Thyroid gland (tissue), 4 donors: ENCODE results near the gene HEXIM1. TPM values are rescaled to one million over a fixed set of nuclear protein-coding genes. Genes with fewer than 3 reads are reported as not detected.

Experiments
- DNase-seq, 2 donors: peaks; one replicate each; pipeline ENCODE4 v3.0.0-alpha.2; 2019
- H3K27ac ChIP-seq, 3 donors: fragments of 200-600 bp; sonication (generic); 1 replicate in 2 of 3; 2 replicates in 1 of 3; pipeline ENCODE4 v1.5.1; 2016 to 2019; ENCODE audit warnings: mild to moderate bottlenecking in 1 of 3, moderate library complexity in 1 of 3
- H3K27me3 ChIP-seq: fragments of 200-600 bp; sonication (generic); one replicate; pipeline ENCODE4 v1.5.1; 2019
- H3K36me3 ChIP-seq, 2 donors: fragments of 200-600 bp; sonication (generic); one replicate each; pipeline ENCODE4 v1.5.1; 2016 to 2019
- H3K4me1 ChIP-seq, 2 donors: fragments of 200-600 bp; sonication (generic); one replicate each; pipeline ENCODE4 v1.5.1; 2017 to 2019
- H3K4me3 ChIP-seq, 3 donors: fragments of 200-600 bp; sonication (generic); replicated peaks in 1 of 3; 1 replicate in 2 of 3; 2 replicates in 1 of 3; pipeline ENCODE4 v1.5.1; 2016; ENCODE audit warnings: mild to moderate bottlenecking in 1 of 3
- H3K9me3 ChIP-seq: fragments of 200-600 bp; sonication (generic); one replicate; pipeline ENCODE4 v1.5.1; 2017
- POLR2A ChIP-seq, 2 donors: fragments of 450-650 bp; IDR thresholded peaks; one replicate each; pipeline ENCODE4 v1.6.1; 2017; ENCODE audit warnings: antibody characterized with exemption in 2 of 2, mild to moderate bottlenecking in 2 of 2, moderate library complexity in 1 of 2
- WGBS, 2 donors: methylation state at CpG; one replicate each; pipeline ENCODE4 v1.1.5; 2017; 5-methylcytosine and 5-hydroxymethylcytosine counted together
- intact Hi-C: fragments of 100-400 bp; cut with DNase I; formaldehyde crosslinking; loops from one replicate; pipeline ENCODE4 v1.15.1; 2023
- total RNA-seq, 4 donors: library from RNA; depleted of rRNA; stranded (reverse); fragments of >200 nt; gene quantifications; one replicate each; pipeline ENCODE4 v1.2.3, GENCODE V29; 2016
- TF ChIP-seq, protein P1 (sequence below), 6 experiments: fragments of 200-600 bp in 3 of 6; fragments of 450-650 bp in 3 of 6; sonication (generic) in 3 of 6; IDR thresholded peaks; one replicate each; pipeline ENCODE4 v1.5.1; 2016 to 2019; ENCODE audit warnings: antibody characterized with exemption in 6 of 6, mild to moderate bottlenecking in 2 of 6, inconsistent platforms in 1 of 6, moderate library complexity in 1 of 6

The HEXIM1 gene
- total RNA-seq, 4 donors from 2014 or later = 15.6 to 33.5 (median 18.4) TPM

DNA sequence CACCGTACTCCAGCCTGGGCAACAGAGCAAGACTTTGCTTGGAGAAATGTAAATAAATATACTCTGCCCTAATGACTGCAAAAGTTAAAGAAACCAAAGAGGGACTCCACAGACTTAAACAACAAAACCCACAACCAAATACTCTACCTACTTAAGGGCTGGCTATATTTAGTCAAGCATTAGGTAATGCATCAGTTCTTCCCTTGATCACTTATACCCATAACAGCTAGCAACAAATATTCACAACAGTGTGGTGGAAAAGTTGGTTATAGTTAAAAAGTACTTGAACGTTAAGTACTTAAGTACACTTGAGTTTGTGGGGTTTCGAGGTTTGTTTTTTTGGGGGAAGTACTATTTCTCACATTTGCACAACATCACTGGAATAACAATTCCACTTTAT is 8.0 kb downstream of the HEXIM1 start:
- Histone ChIP-seq H3K9me3 (no peaks in the 10 kb centered on the region), H3K27me3 (no peaks in the 10 kb centered on the region), H3K4me3 (no peak overlapping the region), H3K36me3 (no peaks in the 10 kb centered on the region), H3K27ac (peak overlapping the region in 1 of 3 donors; percentile 17), H3K4me1 (peaks cover 43 to 51% of the 10 kb centered on the region in 2 donors)
- intact Hi-C loops = no loop called here
- no peak for DNase-seq
- TF ChIP-seq, protein P1, sequence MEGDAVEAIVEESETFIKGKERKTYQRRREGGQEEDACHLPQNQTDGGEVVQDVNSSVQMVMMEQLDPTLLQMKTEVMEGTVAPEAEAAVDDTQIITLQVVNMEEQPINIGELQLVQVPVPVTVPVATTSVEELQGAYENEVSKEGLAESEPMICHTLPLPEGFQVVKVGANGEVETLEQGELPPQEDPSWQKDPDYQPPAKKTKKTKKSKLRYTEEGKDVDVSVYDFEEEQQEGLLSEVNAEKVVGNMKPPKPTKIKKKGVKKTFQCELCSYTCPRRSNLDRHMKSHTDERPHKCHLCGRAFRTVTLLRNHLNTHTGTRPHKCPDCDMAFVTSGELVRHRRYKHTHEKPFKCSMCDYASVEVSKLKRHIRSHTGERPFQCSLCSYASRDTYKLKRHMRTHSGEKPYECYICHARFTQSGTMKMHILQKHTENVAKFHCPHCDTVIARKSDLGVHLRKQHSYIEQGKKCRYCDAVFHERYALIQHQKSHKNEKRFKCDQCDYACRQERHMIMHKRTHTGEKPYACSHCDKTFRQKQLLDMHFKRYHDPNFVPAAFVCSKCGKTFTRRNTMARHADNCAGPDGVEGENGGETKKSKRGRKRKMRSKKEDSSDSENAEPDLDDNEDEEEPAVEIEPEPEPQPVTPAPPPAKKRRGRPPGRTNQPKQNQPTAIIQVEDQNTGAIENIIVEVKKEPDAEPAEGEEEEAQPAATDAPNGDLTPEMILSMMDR (IDR thresholded peaks at IDR 0.05) = no peak
- no peak for TF ChIP-seq POLR2A (IDR thresholded peaks at IDR 0.05)
- WGBS, 2 donors = 45 to 56% methylated on average over 3 of the region's 3 CpGs

DNA sequence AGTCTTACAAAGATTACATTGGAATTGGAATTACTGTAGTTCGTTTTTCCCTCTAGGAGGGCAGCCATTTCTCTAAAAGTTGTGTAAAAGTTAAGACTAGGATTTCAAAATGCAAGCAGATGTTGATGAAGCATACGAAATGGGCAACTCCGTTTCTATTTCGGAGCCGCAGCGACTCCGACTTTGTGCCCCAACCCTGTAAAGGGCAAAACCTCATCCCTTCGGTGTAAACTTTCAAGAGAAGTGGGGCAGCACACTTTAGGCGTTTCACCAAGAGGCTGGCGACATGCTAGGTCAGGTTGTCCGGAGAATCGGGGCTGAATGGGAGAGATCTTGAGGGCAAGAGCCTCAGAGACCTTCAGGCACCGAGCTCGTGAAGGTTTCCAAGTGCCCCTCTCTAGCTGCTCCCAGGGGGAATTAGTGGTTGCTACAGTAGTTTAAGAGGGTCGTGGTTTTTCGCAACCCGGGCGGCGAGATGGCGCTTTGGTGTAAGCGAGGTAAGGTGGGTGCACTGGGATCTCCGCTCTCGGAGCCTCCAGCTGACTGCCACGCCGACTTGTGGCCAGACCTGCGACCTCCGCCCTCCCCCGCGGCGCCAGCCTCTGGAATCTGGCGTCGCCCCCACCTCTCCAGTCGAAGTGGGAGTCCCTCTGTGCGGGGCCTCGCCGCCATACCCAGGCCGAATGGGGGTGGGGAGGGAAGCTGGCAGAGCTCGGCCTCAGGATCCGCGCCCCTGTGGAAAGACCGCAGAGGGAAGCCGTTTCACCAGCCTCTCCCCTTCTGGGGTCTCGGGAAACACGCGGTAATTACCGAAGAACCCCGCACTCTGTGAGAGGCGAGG is 12.4 kb downstream of the HEXIM1 start:
- 1 to 2% methylated on average over 12 to 15 of the region's 48 CpGs for WGBS, 2 donors
- no peak for TF ChIP-seq POLR2A (IDR thresholded peaks at IDR 0.05)
- TF ChIP-seq, protein P1 (IDR thresholded peaks at IDR 0.05) = peak in 3 of 6 experiments; percentile 9 to 17 (median 15)
- Histone ChIP-seq H3K9me3 (no peaks in the 10 kb centered on the region), H3K4me1 (peaks cover 37 to 47% of the 10 kb centered on the region in 2 donors), H3K36me3 (no peaks in the 10 kb centered on the region), H3K27me3 (no peaks in the 10 kb centered on the region), H3K27ac (peak overlapping the region; percentile 98 to 100 (median 100)), H3K4me3 (peak overlapping the region; percentile 58 to 98 (median 93))
- intact Hi-C loops = no loop called here
- DNase-seq = peak; percentile 78 to 87

DNA sequence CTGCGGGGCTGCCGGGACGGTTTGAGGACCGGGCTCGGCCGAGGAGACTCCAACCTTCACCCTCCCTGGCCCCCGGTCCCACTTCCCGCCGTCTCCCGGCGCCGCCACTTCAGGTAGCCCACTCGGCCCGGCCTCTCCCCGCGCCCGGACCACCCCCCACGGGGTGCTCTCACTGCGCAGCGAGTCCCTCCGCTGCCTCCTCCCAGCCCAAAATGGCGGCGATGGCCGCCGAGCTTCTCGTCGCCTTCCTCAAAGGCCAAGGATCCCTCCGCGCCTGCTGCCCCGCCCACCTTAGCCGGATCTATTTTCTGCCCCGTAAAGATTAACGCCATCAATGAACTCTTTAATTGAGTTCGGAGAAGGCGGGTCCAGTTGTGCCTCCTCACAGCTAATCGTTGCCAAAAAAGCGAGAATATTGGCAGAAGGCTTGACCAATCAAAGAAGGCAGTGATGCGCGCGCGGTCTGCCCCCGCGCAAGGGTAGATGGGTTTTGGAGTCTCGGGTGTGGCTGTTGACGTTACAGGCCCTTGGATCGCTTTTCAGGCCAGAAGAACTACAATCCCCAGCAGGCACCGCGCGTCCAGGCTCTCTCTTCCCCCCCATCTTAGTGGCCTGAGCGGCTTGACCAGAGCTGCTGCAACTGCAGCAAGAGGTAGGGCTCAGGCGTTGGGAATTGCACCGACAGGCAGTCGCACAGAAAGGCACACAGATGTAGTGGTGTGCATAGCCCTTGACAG is 13.2 kb downstream of the HEXIM1 start, which contains the start of gene HEXIM2:
HEXIM2 (plus strand) TSS at position 588 of the 737 bp plus-strand sequence. CDS start 919 bp downstream, outside the sequence.
- Histone ChIP-seq H3K9me3 (no peaks in the 10 kb centered on the region), H3K27me3 (no peaks in the 10 kb centered on the region), H3K4me1 (peaks cover 31 to 39% of the 10 kb centered on the region in 2 donors), H3K27ac (peak within 1 kb of the TSS; percentile 98 to 100 (median 100)), H3K36me3 (no peaks in the 10 kb centered on the region), H3K4me3 (peak within 1 kb of the TSS; percentile 58 to 98 (median 93))
- peak; percentile 98 to 99 for DNase-seq
- intact Hi-C loops = no loop called here
- TF ChIP-seq POLR2A (IDR thresholded peaks at IDR 0.05) = peak; percentile 93 to 95
- TF ChIP-seq, protein P1 (IDR thresholded peaks at IDR 0.05) = no peak
- 1% methylated on average over 21 to 46 of the region's 53 CpGs for WGBS, 2 donors

- intact Hi-C loops = no loop called here
Observed at GRCh38 chr17:45162025-45162687, 13.9 kb downstream of the HEXIM1 start.

More at GRCh38 chr17:45162025-45162687, 13.9 kb downstream of the HEXIM1 start:
- no peak for DNase-seq
- TF ChIP-seq, protein P1 (IDR thresholded peaks at IDR 0.05) = peak in 1 of 6 experiments; percentile 5
- TF ChIP-seq POLR2A (IDR thresholded peaks at IDR 0.05) = no peak
- Histone ChIP-seq H3K9me3 (no peaks in the 10 kb centered on the region), H3K27ac (peak overlapping the region; percentile 12 to 34 (median 15)), H3K36me3 (no peaks in the 10 kb centered on the region), H3K27me3 (no peaks in the 10 kb centered on the region), H3K4me1 (peaks cover 31 to 38% of the 10 kb centered on the region in 2 donors), H3K4me3 (peak overlapping the region in 2 of 3 donors; percentile 6 to 20)
- 54 to 63% methylated on average over 9 of the region's 9 CpGs for WGBS, 2 donors
